GF-D8 (cell line): ENCODE data around the gene TOP2B.

Experiments used
- DNase-seq: peaks from one replicate; lab custom pipeline; 2025; lab: John Stamatoyannopoulos, UW

TOP2B gene

GRCh38 chr3:25673738-25674298, 9.1 kb upstream of the TOP2B start:
- DNase-seq: no peak

GRCh38 chr3:25665315-25666280, 891 bp upstream of the TOP2B start:
- DNase-seq: peak; percentile 92

- DNase-seq: no peak
These were observed 567 bp downstream of the TOP2B start for GRCh38 chr3:25663869-25664811.

- peak; percentile 23 for DNase-seq
These were observed 1.3 kb downstream of the TOP2B start for GRCh38 chr3:25663347-25663868.

- no peak for DNase-seq
These were observed 1.9 kb downstream of the TOP2B start for GRCh38 chr3:25662736-25663320.

- DNase-seq: no peak
These were observed 2.8 kb downstream of the TOP2B start for GRCh38 chr3:25661694-25662437.

GRCh38 chr3:25658836-25659235, 5.9 kb downstream of the TOP2B start:
- DNase-seq: no peak

- no peak for DNase-seq
These were observed 7.4 kb downstream of the TOP2B start for GRCh38 chr3:25657293-25657692.

GRCh38 chr3:25655659-25656058, 9.0 kb downstream of the TOP2B start:
- DNase-seq: no peak

- DNase-seq: no peak
These were observed 10.1 kb downstream of the TOP2B start for GRCh38 chr3:25654576-25654975.

GRCh38 chr3:25653322-25653721, 11.4 kb downstream of the TOP2B start:
- DNase-seq: no peak

GRCh38 chr3:25652921-25653320, 11.8 kb downstream of the TOP2B start:
- DNase-seq: no peak

GRCh38 chr3:25648925-25649830, 15.5 kb downstream of the TOP2B start:
- no peak for DNase-seq

GRCh38 chr3:25648107-25648535, 16.6 kb downstream of the TOP2B start:
- DNase-seq: peak; percentile 58

- DNase-seq: no peak
These were observed 29.7 kb downstream of the TOP2B start for GRCh38 chr3:25635038-25635437.

- DNase-seq: no peak
These were observed 30.8 kb downstream of the TOP2B start for GRCh38 chr3:25633919-25634318.

GRCh38 chr3:25631989-25632388, 32.7 kb downstream of the TOP2B start:
- no peak for DNase-seq

GRCh38 chr3:25621087-25621486, 43.6 kb downstream of the TOP2B start:
- no peak for DNase-seq

- DNase-seq: no peak
These were observed 44.2 kb downstream of the TOP2B start for GRCh38 chr3:25620493-25620892.

GRCh38 chr3:25619382-25619781, 45.3 kb downstream of the TOP2B start:
- no peak for DNase-seq
